ENCODE measurements around the gene MPHOSPH9.

DNA sequence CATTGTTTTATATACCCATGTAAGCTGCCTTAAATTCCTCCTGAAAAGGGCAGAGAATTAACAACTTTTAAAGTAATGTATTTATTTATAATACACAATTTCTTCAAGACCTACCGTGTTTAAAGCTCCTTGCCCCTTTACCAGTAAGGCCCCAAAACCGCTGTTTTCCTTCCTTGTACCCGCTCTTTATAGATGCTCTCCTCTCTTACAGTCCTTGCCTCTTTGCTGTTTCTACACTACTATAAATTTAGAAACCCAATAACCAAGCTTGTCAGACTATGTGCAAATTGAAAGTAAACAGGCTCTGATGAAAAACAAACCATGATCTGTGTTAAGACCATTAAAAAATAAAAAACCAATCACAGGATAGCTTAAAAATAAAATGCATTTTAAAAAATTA lies 3.9 kb downstream of the MPHOSPH9 start:
- TF ChIP-seq POLR2A (IDR thresholded peaks at IDR 0.05), result no peak
- TF ChIP-seq, protein P1, sequence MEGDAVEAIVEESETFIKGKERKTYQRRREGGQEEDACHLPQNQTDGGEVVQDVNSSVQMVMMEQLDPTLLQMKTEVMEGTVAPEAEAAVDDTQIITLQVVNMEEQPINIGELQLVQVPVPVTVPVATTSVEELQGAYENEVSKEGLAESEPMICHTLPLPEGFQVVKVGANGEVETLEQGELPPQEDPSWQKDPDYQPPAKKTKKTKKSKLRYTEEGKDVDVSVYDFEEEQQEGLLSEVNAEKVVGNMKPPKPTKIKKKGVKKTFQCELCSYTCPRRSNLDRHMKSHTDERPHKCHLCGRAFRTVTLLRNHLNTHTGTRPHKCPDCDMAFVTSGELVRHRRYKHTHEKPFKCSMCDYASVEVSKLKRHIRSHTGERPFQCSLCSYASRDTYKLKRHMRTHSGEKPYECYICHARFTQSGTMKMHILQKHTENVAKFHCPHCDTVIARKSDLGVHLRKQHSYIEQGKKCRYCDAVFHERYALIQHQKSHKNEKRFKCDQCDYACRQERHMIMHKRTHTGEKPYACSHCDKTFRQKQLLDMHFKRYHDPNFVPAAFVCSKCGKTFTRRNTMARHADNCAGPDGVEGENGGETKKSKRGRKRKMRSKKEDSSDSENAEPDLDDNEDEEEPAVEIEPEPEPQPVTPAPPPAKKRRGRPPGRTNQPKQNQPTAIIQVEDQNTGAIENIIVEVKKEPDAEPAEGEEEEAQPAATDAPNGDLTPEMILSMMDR (IDR thresholded peaks at IDR 0.05 in 8 of 11, conservative IDR thresholded peaks at IDR 0.05 in 3 of 11), result no peak

Data from spleen (tissue), 7 donors.